NOMO-1 treated with dmso at 0.1 percent for 144 hours (cell line): Measurements from ENCODE around the gene SEMA4G.
"Not testable (repeated sequence)": the region's sequence is repeated elsewhere in the genome, so short reads cannot be mapped to it uniquely, and the experiment has no call there.

Experiments
- DNase-seq: peaks from one replicate; lab custom pipeline; 2025; ENCODE audit not compliant: unreplicated experiment; lab: John Stamatoyannopoulos, UW

The SEMA4G gene

GRCh38 chr10:100970914-100971811, 1.9 kb downstream of the SEMA4G start:
- DNase-seq: no peak

- DNase-seq: no peak
These were observed 3.0 kb downstream of the SEMA4G start for GRCh38 chr10:100972115-100972903.

GRCh38 chr10:100972904-100973535, 3.7 kb downstream of the SEMA4G start:
- DNase-seq: no peak

GRCh38 chr10:100975397-100975796, 6.1 kb downstream of the SEMA4G start:
- DNase-seq: not testable (repeated sequence)

- DNase-seq: no peak
These were observed 7.6 kb downstream of the SEMA4G start for GRCh38 chr10:100976906-100977305.

GRCh38 chr10:100977436-100977835, 8.1 kb downstream of the SEMA4G start:
- DNase-seq: no peak

GRCh38 chr10:100978121-100978900, 9.0 kb downstream of the SEMA4G start:
- DNase-seq: no peak

- no peak for DNase-seq
These were observed 9.5 kb downstream of the SEMA4G start for GRCh38 chr10:100978901-100979195.

GRCh38 chr10:100979791-100980272, 10.5 kb downstream of the SEMA4G start:
- no peak for DNase-seq

- DNase-seq: no peak
These were observed 11.0 kb downstream of the SEMA4G start for GRCh38 chr10:100980311-100980710.

GRCh38 chr10:100980711-100981110, 11.4 kb downstream of the SEMA4G start:
- DNase-seq: no peak

GRCh38 chr10:100981178-100981772, 12.0 kb downstream of the SEMA4G start:
- no peak for DNase-seq

- DNase-seq: no peak
These were observed 13.9 kb downstream of the SEMA4G start for GRCh38 chr10:100982916-100983830.

- DNase-seq: no peak
These were observed 14.8 kb downstream of the SEMA4G start for GRCh38 chr10:100983868-100984671.

GRCh38 chr10:100984672-100985177, 15.4 kb downstream of the SEMA4G start:
- DNase-seq: no peak

- no peak for DNase-seq
These were observed 16.0 kb downstream of the SEMA4G start for GRCh38 chr10:100985336-100985735.

- DNase-seq: no peak
These were observed 17.3 kb downstream of the SEMA4G start for GRCh38 chr10:100986623-100986951.

- peak; percentile 62 for DNase-seq
These were observed 17.8 kb downstream of the SEMA4G start, which contains the start of the genes MRPL43 and TWNK for GRCh38 chr10:100986952-100987684. Gene MRPL43, minus strand, starts transcription at chr10:100987497. Its CDS starts 54 bp downstream, at chr10:100987443. Gene TWNK, plus strand, starts transcription at chr10:100987543. Its CDS starts 668 bp downstream, at chr10:100988211.
